ENCODE results near the gene CRYZL1. TPM values are rescaled to one million over a fixed set of nuclear protein-coding genes. Genes with fewer than 3 reads are reported as not detected.
"Not testable (repeated sequence)": the region's sequence is repeated elsewhere in the genome, so short reads cannot be mapped to it uniquely, and the experiment has no call there.

CRYZL1 gene
- total RNA-seq, 1 donor from 2014 or later: 25.6 TPM

GRCh38 chr21:33642896-33643657, 1.5 kb upstream of the CRYZL1 start:
- H3K4me3 Mint-ChIP-seq: peak overlapping the region; percentile 88
- intact Hi-C loops (cut with micrococcal nuclease): loop anchor here (1.0 to 10.0 kb wide), 9 partner anchors 55 to 974 kb away; partner anchors contain the start of genes DONSON, RCAN1 and TMEM50B
- no peak overlapping the region for H3K27ac Mint-ChIP-seq
- peaks cover 3% of the 10 kb centered on the region for H3K36me3 Mint-ChIP-seq (ENCODE audit: low read depth)
- H3K9me3 Mint-ChIP-seq: no peaks in the 10 kb centered on the region
- H3K27me3 Mint-ChIP-seq (ENCODE audit: insufficient read depth): peaks cover 28% of the 10 kb centered on the region
- H3K4me1 Mint-ChIP-seq (ENCODE audit: low read depth): peaks cover 14% of the 10 kb centered on the region
- peak; percentile 3 for DNase-seq (ENCODE audit: low spot score)

- peaks cover 4% of the 10 kb centered on the region for H3K36me3 Mint-ChIP-seq (ENCODE audit: low read depth)
- H3K9me3 Mint-ChIP-seq: no peaks in the 10 kb centered on the region
- DNase-seq (ENCODE audit: low spot score): peak; percentile 98
- peak within 1 kb of the TSS; percentile 96 for H3K27ac Mint-ChIP-seq
- peak within 1 kb of the TSS; percentile 89 for H3K4me3 Mint-ChIP-seq
- intact Hi-C loops (cut with micrococcal nuclease): loop anchor here (1.0 to 10.0 kb wide), 9 partner anchors 54 to 975 kb away; partner anchors contain the start of genes DONSON, RCAN1 and TMEM50B
- H3K27me3 Mint-ChIP-seq (ENCODE audit: insufficient read depth): peaks cover 26% of the 10 kb centered on the region
- H3K4me1 Mint-ChIP-seq (ENCODE audit: low read depth): peaks cover 14% of the 10 kb centered on the region
Observed at GRCh38 chr21:33642027-33642895, 720 bp upstream of the CRYZL1 start, which contains the start of gene ITSN1. TSS of gene ITSN1 (plus strand) at chr21:33642501. CDS start at chr21:33718829, 76,328 bp downstream.

GRCh38 chr21:33640697-33641351, 717 bp downstream of the CRYZL1 start:
- Mint-ChIP-seq H3K9me3 (no peaks in the 10 kb centered on the region), H3K36me3 (ENCODE audit: low read depth) (peaks cover 4% of the 10 kb centered on the region), H3K27ac (peak overlapping the region; percentile 96), H3K4me3 (peak overlapping the region; percentile 89), H3K4me1 (ENCODE audit: low read depth) (peaks cover 14% of the 10 kb centered on the region), H3K27me3 (ENCODE audit: insufficient read depth) (peaks cover 22% of the 10 kb centered on the region)
- intact Hi-C loops (cut with micrococcal nuclease): loop anchor here (1.0 to 10.0 kb wide), 8 partner anchors 36 to 976 kb away; partner anchors contain the start of genes ATP5PO, DNAJC28, GART and RCAN1
- DNase-seq (ENCODE audit: low spot score): no peak

- DNase-seq (ENCODE audit: low spot score): no peak
- H3K9me3 Mint-ChIP-seq: no peaks in the 10 kb centered on the region
- no peaks in the 10 kb centered on the region for H3K27me3 Mint-ChIP-seq (ENCODE audit: insufficient read depth)
- intact Hi-C loops (cut with micrococcal nuclease): no loop called here
- no peak overlapping the region for H3K27ac Mint-ChIP-seq
- H3K36me3 Mint-ChIP-seq (ENCODE audit: low read depth): peaks cover 9% of the 10 kb centered on the region
- H3K4me1 Mint-ChIP-seq (ENCODE audit: low read depth): no peaks in the 10 kb centered on the region
- H3K4me3 Mint-ChIP-seq: no peak overlapping the region
Observed at GRCh38 chr21:33634254-33634653, 7.3 kb downstream of the CRYZL1 start.

GRCh38 chr21:33626151-33626550, 15.4 kb downstream of the CRYZL1 start:
- H3K4me1 Mint-ChIP-seq (ENCODE audit: low read depth); H3K4me3 Mint-ChIP-seq; H3K27ac Mint-ChIP-seq; H3K9me3 Mint-ChIP-seq; intact Hi-C loops (cut with micrococcal nuclease); DNase-seq (ENCODE audit: low spot score); H3K27me3 Mint-ChIP-seq (ENCODE audit: insufficient read depth): not testable (repeated sequence)
- peaks cover 12% of the 10 kb centered on the region for H3K36me3 Mint-ChIP-seq (ENCODE audit: low read depth)

GRCh38 chr21:33622253-33622652, 19.3 kb downstream of the CRYZL1 start:
- Mint-ChIP-seq H3K36me3 (ENCODE audit: low read depth) (peaks cover 10% of the 10 kb centered on the region), H3K4me1 (ENCODE audit: low read depth) (no peaks in the 10 kb centered on the region), H3K27me3 (ENCODE audit: insufficient read depth) (no peaks in the 10 kb centered on the region), H3K9me3 (no peaks in the 10 kb centered on the region), H3K4me3 (no peak overlapping the region), H3K27ac (no peak overlapping the region)
- no peak for DNase-seq (ENCODE audit: low spot score)
- intact Hi-C loops (cut with micrococcal nuclease): no loop called here

- Mint-ChIP-seq H3K4me3 (no peak overlapping the region), H3K9me3 (no peaks in the 10 kb centered on the region), H3K27me3 (ENCODE audit: insufficient read depth) (no peaks in the 10 kb centered on the region), H3K27ac (no peak overlapping the region), H3K4me1 (ENCODE audit: low read depth) (no peaks in the 10 kb centered on the region), H3K36me3 (ENCODE audit: low read depth) (peaks cover 8% of the 10 kb centered on the region)
- intact Hi-C loops (cut with micrococcal nuclease): no loop called here
- no peak for DNase-seq (ENCODE audit: low spot score)
Observed at GRCh38 chr21:33619726-33620125, 21.8 kb downstream of the CRYZL1 start.

- peaks cover 11% of the 10 kb centered on the region for H3K36me3 Mint-ChIP-seq (ENCODE audit: low read depth)
- no peak overlapping the region for H3K4me3 Mint-ChIP-seq
- no peaks in the 10 kb centered on the region for H3K4me1 Mint-ChIP-seq (ENCODE audit: low read depth)
- no peaks in the 10 kb centered on the region for H3K9me3 Mint-ChIP-seq
- no peaks in the 10 kb centered on the region for H3K27me3 Mint-ChIP-seq (ENCODE audit: insufficient read depth)
- no peak for DNase-seq (ENCODE audit: low spot score)
- no peak overlapping the region for H3K27ac Mint-ChIP-seq
- intact Hi-C loops (cut with micrococcal nuclease): no loop called here
Observed at GRCh38 chr21:33618407-33618806, 23.1 kb downstream of the CRYZL1 start.

GRCh38 chr21:33617565-33617964, 24.0 kb downstream of the CRYZL1 start:
- H3K9me3 Mint-ChIP-seq; H3K27ac Mint-ChIP-seq; DNase-seq (ENCODE audit: low spot score); intact Hi-C loops (cut with micrococcal nuclease); H3K27me3 Mint-ChIP-seq (ENCODE audit: insufficient read depth); H3K4me1 Mint-ChIP-seq (ENCODE audit: low read depth); H3K4me3 Mint-ChIP-seq: not testable (repeated sequence)
- peaks cover 15% of the 10 kb centered on the region for H3K36me3 Mint-ChIP-seq (ENCODE audit: low read depth)

- H3K9me3 Mint-ChIP-seq: no peaks in the 10 kb centered on the region
- no peaks in the 10 kb centered on the region for H3K4me1 Mint-ChIP-seq (ENCODE audit: low read depth)
- H3K27me3 Mint-ChIP-seq (ENCODE audit: insufficient read depth): no peaks in the 10 kb centered on the region
- H3K27ac Mint-ChIP-seq: no peak overlapping the region
- no peak overlapping the region for H3K4me3 Mint-ChIP-seq
- H3K36me3 Mint-ChIP-seq (ENCODE audit: low read depth): peaks cover 13% of the 10 kb centered on the region
- intact Hi-C loops (cut with micrococcal nuclease): no loop called here
- no peak for DNase-seq (ENCODE audit: low spot score)
Observed at GRCh38 chr21:33611006-33611744, 30.4 kb downstream of the CRYZL1 start.

GRCh38 chr21:33608559-33608958, 33.0 kb downstream of the CRYZL1 start:
- Mint-ChIP-seq H3K4me3 (no peak overlapping the region), H3K27me3 (ENCODE audit: insufficient read depth) (no peaks in the 10 kb centered on the region), H3K4me1 (ENCODE audit: low read depth) (no peaks in the 10 kb centered on the region), H3K9me3 (no peaks in the 10 kb centered on the region), H3K27ac (no peak overlapping the region), H3K36me3 (ENCODE audit: low read depth) (peaks cover 11% of the 10 kb centered on the region)
- intact Hi-C loops (cut with micrococcal nuclease): loop anchor here (5.0 kb wide), 2 partner anchors 41 to 411 kb away; no protein-coding TSS in a partner anchor
- no peak for DNase-seq (ENCODE audit: low spot score)

- no peaks in the 10 kb centered on the region for H3K9me3 Mint-ChIP-seq
- intact Hi-C loops (cut with micrococcal nuclease): no loop called here
- H3K36me3 Mint-ChIP-seq (ENCODE audit: low read depth): peaks cover 19% of the 10 kb centered on the region
- no peaks in the 10 kb centered on the region for H3K4me1 Mint-ChIP-seq (ENCODE audit: low read depth)
- H3K27ac Mint-ChIP-seq: no peak overlapping the region
- H3K4me3 Mint-ChIP-seq: no peak overlapping the region
- no peaks in the 10 kb centered on the region for H3K27me3 Mint-ChIP-seq (ENCODE audit: insufficient read depth)
- DNase-seq (ENCODE audit: low spot score): no peak
Observed at GRCh38 chr21:33598051-33598450, 43.5 kb downstream of the CRYZL1 start.
